Cardiac fibroblast (primary cell): ENCODE results near the gene NUP214.
"Not testable (repeated sequence)": the region's sequence is repeated elsewhere in the genome, so short reads cannot be mapped to it uniquely, and the experiment has no call there.

Source experiments
- DNase-seq, 2 donors: peaks; one replicate each; pipeline versions ENCODE4 v3.0.0 to v3.0.0-alpha.2; 2010; ENCODE audit warnings: low read depth in 2 of 2
- H3K4me3 ChIP-seq, 2 donors: replicated peaks in 1 of 2; 1 replicate in 1 of 2; 2 replicates in 1 of 2; pipeline ENCODE4 v1.5.1; 2011; ENCODE audit warnings: low read depth in 2 of 2, low read length in 2 of 2, mild to moderate bottlenecking in 2 of 2, moderate library complexity in 1 of 2
- TF ChIP-seq, protein P1 (sequence below): IDR thresholded peaks from one replicate; pipeline ENCODE4 v1.5.1; 2011; ENCODE audit warnings: low read depth, mild to moderate bottlenecking, low read length, inconsistent platforms

Gene NUP214

DNA sequence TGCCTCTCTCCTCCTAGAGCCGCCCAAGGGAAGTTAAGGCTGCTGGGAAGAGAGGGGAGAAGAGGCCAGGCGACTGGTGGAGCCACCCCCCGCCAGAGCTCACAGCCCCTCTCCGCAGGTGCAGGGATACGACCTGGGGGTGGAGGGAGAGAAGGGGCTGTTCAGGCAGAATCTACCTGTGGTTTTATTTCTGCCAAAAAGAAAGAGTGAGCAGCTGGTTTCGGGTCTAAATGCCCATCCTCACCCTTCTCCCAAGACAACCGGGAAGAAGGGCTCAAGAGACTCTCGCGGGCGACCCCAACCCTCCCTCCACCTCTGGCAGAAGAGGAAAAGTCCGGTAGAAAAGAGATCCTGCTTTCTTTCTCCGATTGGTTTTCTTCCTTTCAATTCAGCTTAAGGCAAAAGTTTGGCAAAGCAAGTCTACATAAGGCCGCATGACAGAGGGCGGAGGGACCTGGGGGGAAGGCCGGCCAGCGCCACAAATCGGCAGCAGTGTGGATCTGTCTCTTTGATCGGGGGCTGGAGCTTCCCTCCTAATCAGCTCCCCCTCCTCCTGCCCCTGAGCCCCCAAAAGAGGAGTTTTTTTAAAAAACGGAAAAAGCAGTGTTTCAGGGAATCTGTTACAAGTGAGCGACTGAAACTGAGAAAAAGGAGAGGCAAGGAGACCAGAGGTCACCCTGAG, 134.7 kb downstream of the NUP214 start:
- TF ChIP-seq, protein P1, sequence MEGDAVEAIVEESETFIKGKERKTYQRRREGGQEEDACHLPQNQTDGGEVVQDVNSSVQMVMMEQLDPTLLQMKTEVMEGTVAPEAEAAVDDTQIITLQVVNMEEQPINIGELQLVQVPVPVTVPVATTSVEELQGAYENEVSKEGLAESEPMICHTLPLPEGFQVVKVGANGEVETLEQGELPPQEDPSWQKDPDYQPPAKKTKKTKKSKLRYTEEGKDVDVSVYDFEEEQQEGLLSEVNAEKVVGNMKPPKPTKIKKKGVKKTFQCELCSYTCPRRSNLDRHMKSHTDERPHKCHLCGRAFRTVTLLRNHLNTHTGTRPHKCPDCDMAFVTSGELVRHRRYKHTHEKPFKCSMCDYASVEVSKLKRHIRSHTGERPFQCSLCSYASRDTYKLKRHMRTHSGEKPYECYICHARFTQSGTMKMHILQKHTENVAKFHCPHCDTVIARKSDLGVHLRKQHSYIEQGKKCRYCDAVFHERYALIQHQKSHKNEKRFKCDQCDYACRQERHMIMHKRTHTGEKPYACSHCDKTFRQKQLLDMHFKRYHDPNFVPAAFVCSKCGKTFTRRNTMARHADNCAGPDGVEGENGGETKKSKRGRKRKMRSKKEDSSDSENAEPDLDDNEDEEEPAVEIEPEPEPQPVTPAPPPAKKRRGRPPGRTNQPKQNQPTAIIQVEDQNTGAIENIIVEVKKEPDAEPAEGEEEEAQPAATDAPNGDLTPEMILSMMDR, result no peak
- H3K4me3 ChIP-seq, result no peak overlapping the region
- no peak for DNase-seq

DNA sequence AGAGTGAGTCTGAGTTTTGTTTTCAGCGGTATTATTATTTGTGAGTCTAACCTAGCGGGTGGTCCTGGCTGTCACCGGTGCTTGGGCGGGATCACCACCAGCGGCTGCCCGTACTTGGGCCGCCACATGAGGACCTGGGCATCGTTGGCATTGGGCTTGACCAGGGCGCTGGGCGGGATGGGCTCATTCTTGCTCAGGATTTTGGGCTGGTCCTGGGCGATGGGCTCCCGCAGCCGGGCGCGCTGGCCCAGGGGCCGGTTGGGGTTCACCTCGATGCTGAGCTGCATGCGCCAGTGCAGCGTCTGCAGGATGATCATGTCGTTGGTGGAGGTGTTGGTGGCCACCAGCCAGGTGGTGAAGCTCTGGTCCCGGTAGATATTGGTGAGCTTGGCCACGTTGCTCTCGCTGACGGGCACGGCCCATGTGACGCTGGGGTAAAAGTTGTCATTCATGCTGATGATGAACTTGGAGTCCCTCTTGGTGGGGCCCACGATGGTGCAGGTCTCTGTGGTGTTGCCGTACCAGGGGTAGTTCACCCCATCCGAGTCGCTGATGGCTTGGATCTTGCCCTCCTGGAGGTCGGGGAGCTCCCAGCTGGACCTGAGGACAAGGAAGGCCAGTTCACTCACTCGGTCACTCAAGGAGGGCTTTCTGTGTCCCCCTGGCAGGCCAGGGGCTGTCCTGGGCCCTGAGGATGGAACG, 135.5 kb downstream of the NUP214 start:
- no peak overlapping the region for H3K4me3 ChIP-seq
- TF ChIP-seq, protein P1, result no peak
- no peak for DNase-seq

DNA sequence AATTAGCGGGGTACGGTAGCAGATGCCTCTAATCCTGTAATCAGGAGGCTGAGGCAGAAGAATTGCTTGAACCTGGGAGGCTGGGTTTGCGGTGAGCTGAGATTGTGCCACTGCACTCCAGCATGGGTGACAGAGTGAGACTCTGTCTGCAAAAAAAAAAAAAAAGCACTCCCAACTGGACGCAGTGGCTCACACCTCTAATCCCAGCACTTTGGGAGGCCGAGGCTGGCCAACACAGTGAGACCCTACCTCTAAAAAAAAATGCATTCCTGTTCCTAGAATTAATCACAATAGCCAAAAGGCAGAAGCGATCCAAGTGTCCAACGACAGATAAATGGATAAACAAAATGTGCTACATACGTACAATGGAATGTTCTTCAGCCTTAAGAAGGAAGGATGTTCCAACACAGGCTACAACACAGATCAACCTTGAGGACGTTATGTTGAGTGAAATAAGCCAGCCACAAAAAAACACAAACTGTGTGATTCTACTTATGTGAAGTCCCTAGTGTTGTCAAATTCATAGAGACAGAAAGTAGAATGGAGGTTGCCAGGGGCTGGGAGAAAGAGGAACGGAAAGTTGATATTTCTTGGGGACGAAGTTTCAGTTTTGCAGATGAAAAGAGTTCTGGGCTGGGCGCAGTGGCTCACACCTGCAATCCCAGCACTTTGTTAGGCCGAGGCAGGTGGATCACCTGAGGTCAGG, 137.1 kb downstream of the NUP214 start:
- H3K4me3 ChIP-seq, result no peak overlapping the region
- no peak for DNase-seq
- TF ChIP-seq, protein P1, result no peak

DNA sequence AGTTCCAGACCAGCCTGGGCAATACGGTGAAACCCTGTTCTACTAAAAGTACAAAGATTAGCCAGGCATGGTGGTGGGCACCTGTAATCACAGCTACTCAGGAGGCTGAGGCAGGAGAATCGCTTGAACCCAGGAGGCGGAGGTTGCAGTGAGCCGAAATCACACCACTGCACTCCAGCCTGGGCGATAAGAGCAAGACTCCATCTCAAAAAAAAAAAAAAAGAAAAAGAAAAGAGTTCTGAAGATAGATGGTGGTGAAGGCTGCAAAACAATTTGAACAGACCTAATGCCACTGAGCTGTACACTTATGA, 137.6 kb downstream of the NUP214 start:
- not testable (repeated sequence) for H3K4me3 ChIP-seq, DNase-seq

DNA sequence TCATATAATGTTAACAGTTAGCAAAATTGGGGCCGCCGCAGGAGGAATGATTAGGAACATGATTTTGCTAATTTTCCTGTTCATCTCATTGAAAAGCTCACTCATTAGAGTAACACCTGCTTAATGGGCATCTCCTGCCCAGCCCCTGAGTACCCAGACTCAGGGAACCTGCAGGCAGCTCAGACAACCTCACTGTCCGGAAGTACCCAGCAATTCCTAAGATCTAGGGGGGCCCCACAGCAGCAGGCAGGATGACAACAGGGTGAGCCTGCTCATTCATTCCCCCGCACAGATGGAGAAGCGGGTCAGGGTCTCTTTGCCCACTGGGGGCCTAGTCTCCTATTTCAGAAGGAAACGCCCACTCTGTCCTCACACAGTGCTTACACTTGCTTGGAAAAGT, 138.3 kb downstream of the NUP214 start:
- no peak for DNase-seq
- TF ChIP-seq, protein P1, result no peak
- no peak overlapping the region for H3K4me3 ChIP-seq

DNA sequence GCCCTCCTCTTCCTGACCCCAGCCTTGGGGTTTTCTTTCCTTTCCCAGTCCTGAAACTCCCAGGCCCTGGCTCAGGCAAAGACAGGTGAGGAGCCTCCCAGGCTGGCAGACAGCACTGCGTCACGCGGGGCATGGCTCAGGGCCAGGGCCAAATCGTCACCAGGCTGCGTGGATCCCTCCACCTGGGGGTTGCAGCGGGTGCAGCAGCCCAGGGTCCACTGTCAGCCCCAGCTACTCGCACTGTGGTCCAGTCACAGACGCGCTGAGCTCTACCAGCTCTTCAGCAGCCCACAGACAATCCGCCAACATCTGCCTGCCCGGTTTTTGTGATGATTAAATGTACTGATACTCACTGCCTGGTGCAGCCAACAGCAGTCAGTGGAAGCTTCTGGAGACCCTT, 138.8 kb downstream of the NUP214 start:
- H3K4me3 ChIP-seq, result no peak overlapping the region
- DNase-seq, result no peak
- TF ChIP-seq, protein P1, result no peak
